Fibroblast of lung (primary cell): ENCODE data around the gene TEX29.

ENCODE experiments used
- EZH2 ChIP-seq: IDR thresholded peaks from 2 replicates; pipeline ENCODE4 v1.5.1; 2012; ENCODE audit warnings: low read length, control low read depth, mild to moderate bottlenecking; ENCODE audit errors: missing control alignments
- TF ChIP-seq, protein P1 (sequence below), 2 donors: IDR thresholded peaks in 1 of 2; conservative IDR thresholded peaks in 1 of 2; 1 replicate in 1 of 2; 2 replicates in 1 of 2; pipeline ENCODE4 v1.5.1; 2011 to 2012; ENCODE audit warnings: low read length in 2 of 2, control low read depth in 1 of 2, inconsistent platforms in 1 of 2, low read depth in 1 of 2, mild to moderate bottlenecking in 1 of 2

GRCh38 chr13:111275995-111276618 lies 44.3 kb upstream of the TEX29 start:
- TF ChIP-seq, protein P1, sequence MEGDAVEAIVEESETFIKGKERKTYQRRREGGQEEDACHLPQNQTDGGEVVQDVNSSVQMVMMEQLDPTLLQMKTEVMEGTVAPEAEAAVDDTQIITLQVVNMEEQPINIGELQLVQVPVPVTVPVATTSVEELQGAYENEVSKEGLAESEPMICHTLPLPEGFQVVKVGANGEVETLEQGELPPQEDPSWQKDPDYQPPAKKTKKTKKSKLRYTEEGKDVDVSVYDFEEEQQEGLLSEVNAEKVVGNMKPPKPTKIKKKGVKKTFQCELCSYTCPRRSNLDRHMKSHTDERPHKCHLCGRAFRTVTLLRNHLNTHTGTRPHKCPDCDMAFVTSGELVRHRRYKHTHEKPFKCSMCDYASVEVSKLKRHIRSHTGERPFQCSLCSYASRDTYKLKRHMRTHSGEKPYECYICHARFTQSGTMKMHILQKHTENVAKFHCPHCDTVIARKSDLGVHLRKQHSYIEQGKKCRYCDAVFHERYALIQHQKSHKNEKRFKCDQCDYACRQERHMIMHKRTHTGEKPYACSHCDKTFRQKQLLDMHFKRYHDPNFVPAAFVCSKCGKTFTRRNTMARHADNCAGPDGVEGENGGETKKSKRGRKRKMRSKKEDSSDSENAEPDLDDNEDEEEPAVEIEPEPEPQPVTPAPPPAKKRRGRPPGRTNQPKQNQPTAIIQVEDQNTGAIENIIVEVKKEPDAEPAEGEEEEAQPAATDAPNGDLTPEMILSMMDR (conservative IDR thresholded peaks at IDR 0.05 in 1 of 2, IDR thresholded peaks at IDR 0.05 in 1 of 2; ENCODE audit: low read depth in 1 of 2, low read length in 2 of 2) = no peak
- TF ChIP-seq EZH2 = no peak
